GM23248 (cell line): ENCODE measurements around the gene MPPED2.

Source experiments
- EZH2 ChIP-seq: fragments of 200-600 bp; sonication (generic); IDR thresholded peaks from 2 replicates; pipeline ENCODE4 v1.6.1; 2018; ENCODE audit warnings: antibody characterized with exemption, mild to moderate bottlenecking; ENCODE audit not compliant: insufficient read depth, poor library complexity, severe bottlenecking
- EZH2phosphoT487 ChIP-seq: fragments of 200-600 bp; sonication (generic); IDR thresholded peaks from 2 replicates; pipeline ENCODE4 v1.6.1; 2018; ENCODE audit warnings: antibody characterized with exemption, moderate library complexity, mild to moderate bottlenecking, low read depth; ENCODE audit not compliant: insufficient read depth

- TF ChIP-seq EZH2: no peak
- TF ChIP-seq EZH2phosphoT487: no peak
These were observed 171.9 kb downstream of the MPPED2 start for GRCh38 chr11:30414244-30414643.
